Measurements from ENCODE around the gene ADCY2.

DNA sequence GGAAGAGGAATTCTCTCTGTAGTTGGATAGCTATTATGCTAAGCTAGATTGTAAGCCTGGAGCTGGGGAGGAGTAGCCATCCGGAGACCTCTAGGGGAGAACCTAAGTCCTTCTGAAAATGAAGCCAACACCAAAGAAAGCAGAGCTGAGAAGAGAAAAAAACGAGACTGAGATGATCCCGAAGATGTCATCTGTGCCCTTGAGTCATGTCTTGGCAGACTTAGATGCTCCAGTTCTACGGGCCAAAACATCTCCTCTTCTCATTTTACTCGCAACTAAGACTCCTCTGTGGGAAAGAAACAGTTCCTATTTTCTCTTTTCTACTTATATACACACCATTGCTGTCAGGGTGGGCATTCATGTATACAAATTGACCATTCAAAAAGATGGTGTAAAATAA is 34.3 kb upstream of the ADCY2 start:
- TF ChIP-seq, protein P1, sequence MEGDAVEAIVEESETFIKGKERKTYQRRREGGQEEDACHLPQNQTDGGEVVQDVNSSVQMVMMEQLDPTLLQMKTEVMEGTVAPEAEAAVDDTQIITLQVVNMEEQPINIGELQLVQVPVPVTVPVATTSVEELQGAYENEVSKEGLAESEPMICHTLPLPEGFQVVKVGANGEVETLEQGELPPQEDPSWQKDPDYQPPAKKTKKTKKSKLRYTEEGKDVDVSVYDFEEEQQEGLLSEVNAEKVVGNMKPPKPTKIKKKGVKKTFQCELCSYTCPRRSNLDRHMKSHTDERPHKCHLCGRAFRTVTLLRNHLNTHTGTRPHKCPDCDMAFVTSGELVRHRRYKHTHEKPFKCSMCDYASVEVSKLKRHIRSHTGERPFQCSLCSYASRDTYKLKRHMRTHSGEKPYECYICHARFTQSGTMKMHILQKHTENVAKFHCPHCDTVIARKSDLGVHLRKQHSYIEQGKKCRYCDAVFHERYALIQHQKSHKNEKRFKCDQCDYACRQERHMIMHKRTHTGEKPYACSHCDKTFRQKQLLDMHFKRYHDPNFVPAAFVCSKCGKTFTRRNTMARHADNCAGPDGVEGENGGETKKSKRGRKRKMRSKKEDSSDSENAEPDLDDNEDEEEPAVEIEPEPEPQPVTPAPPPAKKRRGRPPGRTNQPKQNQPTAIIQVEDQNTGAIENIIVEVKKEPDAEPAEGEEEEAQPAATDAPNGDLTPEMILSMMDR (IDR thresholded peaks at IDR 0.05), result no peak
- TF ChIP-seq POLR2A (IDR thresholded peaks at IDR 0.05), result no peak
